Thoracic aorta endothelial cell (primary cell): ENCODE results near the gene SLC43A2. TPM values are rescaled to one million over a fixed set of nuclear protein-coding genes. Genes with fewer than 3 reads are reported as not detected.

Experiments used
- small RNA-seq: library from RNA; depleted of rRNA; stranded (forward); fragments of <200 nt; gene quantifications from one replicate; pipeline ENCODE3, GENCODE V24; 2012
- total RNA-seq: library from RNA; depleted of rRNA; stranded (reverse); fragments of >200 nt; gene quantifications from 2 replicates; pipeline ENCODE4 v1.2.3, GENCODE V29; 2012

Gene SLC43A2
- total RNA-seq = 16.6 and 29.0 TPM in 2 replicates

GRCh38 chr17:1627982-1628855 lies at the start of gene SLC43A2:
SLC43A2 (minus strand) TSS chr17:1628834; CDS start chr17:1627874, 960 bp downstream.

GRCh38 chr17:1649844-1650501 lies 21.3 kb upstream of the SLC43A2 start, which contains the start of gene RILP:
RILP (minus strand) TSS chr17:1649866; CDS start chr17:1649804, 62 bp downstream.

GRCh38 chr17:1645207-1646171 lies 16.9 kb upstream of the SLC43A2 start, which contains the start of gene SCARF1:
SCARF1 (minus strand) TSS chr17:1645732; CDS start chr17:1645697, 35 bp downstream.

Small RNA genes lying within 50 kb of the gene (small RNA-seq; reads per million reads assigned to genes)
- gene RN7SL105P = not detected

Other genes starting within 250 kb of the SLC43A2 start
- 1,204 and 1,254 TPM in 2 replicates for gene YWHAE, start 228.6 kb downstream of the SLC43A2 start, total RNA-seq
- 151 and 157 TPM in 2 replicates for gene CRK, start 172.6 kb downstream of the SLC43A2 start, total RNA-seq
- 176 and 210 TPM in 2 replicates for gene MYO1C, start 136.1 kb downstream of the SLC43A2 start, total RNA-seq
- gene INPP5K, start 112.2 kb downstream of the SLC43A2 start, total RNA-seq = 38.0 and 39.6 TPM in 2 replicates
- gene PITPNA, start 66.0 kb downstream of the SLC43A2 start, total RNA-seq = 53.2 and 54.3 TPM in 2 replicates
- gene SCARF1, start 16.9 kb upstream of the SLC43A2 start, total RNA-seq = 90.2 and 95.1 TPM in 2 replicates
- gene RILP, start 21.0 kb upstream of the SLC43A2 start, total RNA-seq = 9.2 and 12.9 TPM in 2 replicates
- 213 and 248 TPM in 2 replicates for gene PRPF8, start 56.0 kb upstream of the SLC43A2 start, total RNA-seq
- 1.2 and 1.6 TPM in 2 replicates for gene TLCD2, start 81.5 kb upstream of the SLC43A2 start, total RNA-seq
- gene WDR81, start 95.9 kb upstream of the SLC43A2 start, total RNA-seq = 13.3 and 19.2 TPM in 2 replicates
- gene SERPINF2, start 114.0 kb upstream of the SLC43A2 start, total RNA-seq = not detected in 2 replicates
- 0.40 TPM in 1 of 2 replicates, not detected in the other for gene SERPINF1, start 133.2 kb upstream of the SLC43A2 start, total RNA-seq
- gene SMYD4, start 201.1 kb upstream of the SLC43A2 start, total RNA-seq = 10.8 and 14.1 TPM in 2 replicates
- 41.0 and 47.2 TPM in 2 replicates for gene RPA1, start 201.2 kb upstream of the SLC43A2 start, total RNA-seq